HepG2 (cell line): ENCODE results near the gene NPPC. TPM values are rescaled to one million over a fixed set of nuclear protein-coding genes. Genes with fewer than 3 reads are reported as not detected.

Source experiments
- IRF2 ChIP-seq: IDR thresholded peaks from 2 replicates; pipeline ENCODE4 v1.6.1; 2018; ENCODE audit warnings: missing genetic modification reagents, missing compliant biosample characterization
- MEF2D ChIP-seq: sonication (generic); formaldehyde crosslinking; IDR thresholded peaks from 2 replicates; pipeline ENCODE4 v1.5.1; 2020; ENCODE audit warnings: mild to moderate bottlenecking, missing genetic modification reagents
- NFE2 ChIP-seq: sonication (generic); formaldehyde crosslinking; IDR thresholded peaks from 2 replicates; pipeline ENCODE4 v1.4.0; 2020; ENCODE audit warnings: missing genetic modification reagents
- NFE2L2 ChIP-seq: fragments of 150-350 bp; IDR thresholded peaks from 2 replicates; pipeline ENCODE4 v1.6.1; 2014; ENCODE audit warnings: low read length
- TBX3 ChIP-seq: fragments of 450-650 bp; IDR thresholded peaks from 2 replicates; pipeline ENCODE4 v1.6.1; 2017; ENCODE audit warnings: antibody characterized with exemption, mild to moderate bottlenecking, inconsistent platforms, borderline replicate concordance
- U2AF2 ChIP-seq: fragments of 200-400 bp; formaldehyde crosslinking; IDR thresholded peaks from 2 replicates; pipeline ENCODE4 v1.6.1; 2017; ENCODE audit warnings: low read depth, mild to moderate bottlenecking, low read length
- ZNF138 ChIP-seq: sonication (generic); formaldehyde crosslinking; IDR thresholded peaks from 2 replicates; pipeline ENCODE4 v1.5.0; 2020; ENCODE audit warnings: mild to moderate bottlenecking, low read depth, missing genetic modification reagents
- ZNF251 ChIP-seq: sonication (generic); formaldehyde crosslinking; IDR thresholded peaks from 2 replicates; pipeline ENCODE4 v1.9.0; 2021; ENCODE audit warnings: mild to moderate bottlenecking, missing genetic modification reagents
- ZNF296 ChIP-seq: sonication (generic); formaldehyde crosslinking; conservative IDR thresholded peaks from 2 replicates; pipeline ENCODE4 v1.5.0; 2020; ENCODE audit warnings: mild to moderate bottlenecking, missing genetic modification reagents
- ZNF564 ChIP-seq: sonication (generic); formaldehyde crosslinking; IDR thresholded peaks from 2 replicates; pipeline ENCODE4 v1.8.1; 2023; ENCODE audit warnings: mild to moderate bottlenecking, missing genetic modification reagents
- ZNF570 ChIP-seq: sonication (generic); formaldehyde crosslinking; IDR thresholded peaks from 2 replicates; pipeline ENCODE4 v1.4.0; 2020; ENCODE audit warnings: mild to moderate bottlenecking, missing genetic modification reagents, borderline replicate concordance
- ZNF614 ChIP-seq: IDR thresholded peaks from 2 replicates; pipeline ENCODE4 v1.6.1; 2018; ENCODE audit warnings: missing biosample characterization, missing genetic modification reagents, inconsistent platforms, borderline replicate concordance
- ZNF670 ChIP-seq: sonication (generic); formaldehyde crosslinking; IDR thresholded peaks from 2 replicates; pipeline ENCODE4 v1.8.0; 2022; ENCODE audit warnings: mild to moderate bottlenecking, missing genetic modification reagents, borderline replicate concordance
- ZNF672 ChIP-seq: sonication (generic); formaldehyde crosslinking; IDR thresholded peaks from 2 replicates; pipeline ENCODE4 v1.8.1; 2022; ENCODE audit warnings: missing genetic modification reagents
- ZSCAN22 ChIP-seq: sonication (generic); formaldehyde crosslinking; IDR thresholded peaks from 2 replicates; pipeline ENCODE4 v1.4.0; 2020; ENCODE audit warnings: mild to moderate bottlenecking, missing genetic modification reagents
- polyA plus RNA-seq, 8 experiments: library from polyadenylated mRNA; depleted of rRNA in 3 of 8; stranded (reverse) in 7 of 8; unstranded in 1 of 8; fragments of >200 nt; fragmentation: Illumina TruSeq in 4 of 8; extraction: Trizol in 4 of 8; gene quantifications; 2 replicates each; pipeline versions ENCODE4 v1.2.1 to v1.2.3, GENCODE V29; 2011 to 2016; ENCODE audit warnings: low read depth in 4 of 8, missing spikeins in 1 of 8, mixed read lengths in 1 of 8; ENCODE audit not compliant: insufficient read depth in 1 of 8
- total RNA-seq, 5 experiments: library from RNA; depleted of rRNA; stranded (reverse); fragments of >200 nt; fragmentation: Illumina TruSeq; extraction: Trizol; gene quantifications; 2 replicates each; pipeline ENCODE4 v1.2.3, GENCODE V29; 2016; ENCODE audit warnings: low read depth in 1 of 5
- TF ChIP-seq, protein P1 (sequence below): sonication (generic); formaldehyde crosslinking; conservative IDR thresholded peaks from 2 replicates; pipeline ENCODE4 v1.8.0; 2022; ENCODE audit warnings: low read depth, missing genetic modification reagents
- TF ChIP-seq, protein P2 (sequence below): sonication (generic); formaldehyde crosslinking; IDR thresholded peaks from 2 replicates; pipeline ENCODE4 v1.4.0; 2020; ENCODE audit warnings: missing genetic modification reagents
- TF ChIP-seq, protein P3 (sequence below): sonication (generic); formaldehyde crosslinking; IDR thresholded peaks from 2 replicates; pipeline ENCODE4 v1.5.0; 2020; ENCODE audit warnings: mild to moderate bottlenecking, missing genetic modification reagents
- TF ChIP-seq, protein P4 (sequence below): sonication (generic); formaldehyde crosslinking; IDR thresholded peaks from 2 replicates; pipeline ENCODE4 v1.5.0; 2020; ENCODE audit warnings: missing genetic modification reagents, mild to moderate bottlenecking, borderline replicate concordance
- TF ChIP-seq, protein P5 (sequence below): sonication (generic); formaldehyde crosslinking; IDR thresholded peaks from 2 replicates; pipeline ENCODE4 v1.9.0; 2021; ENCODE audit warnings: missing genetic modification reagents, mild to moderate bottlenecking, borderline replicate concordance
- TF ChIP-seq, protein P6 (sequence below): sonication (generic); formaldehyde crosslinking; IDR thresholded peaks from 2 replicates; pipeline ENCODE4 v1.8.0; 2022; ENCODE audit warnings: mild to moderate bottlenecking, missing genetic modification reagents

The NPPC gene
- total and polyA plus RNA-seq, 2 of the 13 experiments (the other 11 are each of a cell fraction or from before 2014, with no cell fraction given) = 0.11 TPM; not detected in 1

DNA sequence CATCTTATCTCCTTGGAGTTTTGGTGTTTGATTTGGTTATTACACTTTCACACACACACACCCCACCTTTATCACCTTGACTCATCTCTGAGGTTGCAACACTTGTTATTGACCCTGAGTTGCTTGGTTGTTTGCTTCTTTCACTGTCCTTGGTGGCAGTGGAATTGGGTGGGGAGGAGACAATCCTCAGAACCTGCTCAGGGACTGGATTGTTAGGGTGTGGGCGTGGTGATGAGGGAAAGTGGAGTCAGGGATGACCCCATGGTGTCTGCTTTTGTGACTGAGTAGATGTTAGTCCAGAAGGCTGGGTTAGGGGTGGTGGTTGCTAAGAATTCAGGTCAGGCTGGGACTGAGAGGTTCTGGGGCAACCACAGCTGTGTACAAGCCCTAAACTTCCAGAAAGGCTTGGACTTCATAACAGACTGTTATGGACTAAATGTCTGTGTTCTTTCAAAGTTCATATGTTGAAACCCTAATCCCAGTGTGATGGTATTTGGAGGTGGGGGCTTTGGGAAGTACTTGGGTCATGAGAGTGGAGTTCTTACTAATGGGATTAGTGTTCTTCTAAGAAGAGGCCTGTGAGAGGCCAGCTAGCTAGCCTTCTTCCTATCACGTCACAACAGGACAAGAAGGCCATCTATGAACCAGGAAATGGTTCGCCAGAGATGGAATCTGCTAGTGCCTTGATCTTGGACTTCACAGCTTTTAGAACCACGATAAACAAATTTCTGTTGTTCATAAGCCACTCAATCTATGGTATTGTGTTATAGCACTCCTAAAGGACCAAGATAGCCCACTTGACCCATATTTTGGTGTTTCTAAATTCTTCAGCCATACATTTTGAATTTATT, 31.9 kb upstream of the NPPC start (continued):
- TF ChIP-seq, protein P1, sequence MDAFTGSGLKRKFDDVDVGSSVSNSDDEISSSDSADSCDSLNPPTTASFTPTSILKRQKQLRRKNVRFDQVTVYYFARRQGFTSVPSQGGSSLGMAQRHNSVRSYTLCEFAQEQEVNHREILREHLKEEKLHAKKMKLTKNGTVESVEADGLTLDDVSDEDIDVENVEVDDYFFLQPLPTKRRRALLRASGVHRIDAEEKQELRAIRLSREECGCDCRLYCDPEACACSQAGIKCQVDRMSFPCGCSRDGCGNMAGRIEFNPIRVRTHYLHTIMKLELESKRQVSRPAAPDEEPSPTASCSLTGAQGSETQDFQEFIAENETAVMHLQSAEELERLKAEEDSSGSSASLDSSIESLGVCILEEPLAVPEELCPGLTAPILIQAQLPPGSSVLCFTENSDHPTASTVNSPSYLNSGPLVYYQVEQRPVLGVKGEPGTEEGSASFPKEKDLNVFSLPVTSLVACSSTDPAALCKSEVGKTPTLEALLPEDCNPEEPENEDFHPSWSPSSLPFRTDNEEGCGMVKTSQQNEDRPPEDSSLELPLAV (CRISPR knock-in tag) = no peak
- no peak for TF ChIP-seq NFE2 (CRISPR knock-in tag)
- TF ChIP-seq, protein P2, sequence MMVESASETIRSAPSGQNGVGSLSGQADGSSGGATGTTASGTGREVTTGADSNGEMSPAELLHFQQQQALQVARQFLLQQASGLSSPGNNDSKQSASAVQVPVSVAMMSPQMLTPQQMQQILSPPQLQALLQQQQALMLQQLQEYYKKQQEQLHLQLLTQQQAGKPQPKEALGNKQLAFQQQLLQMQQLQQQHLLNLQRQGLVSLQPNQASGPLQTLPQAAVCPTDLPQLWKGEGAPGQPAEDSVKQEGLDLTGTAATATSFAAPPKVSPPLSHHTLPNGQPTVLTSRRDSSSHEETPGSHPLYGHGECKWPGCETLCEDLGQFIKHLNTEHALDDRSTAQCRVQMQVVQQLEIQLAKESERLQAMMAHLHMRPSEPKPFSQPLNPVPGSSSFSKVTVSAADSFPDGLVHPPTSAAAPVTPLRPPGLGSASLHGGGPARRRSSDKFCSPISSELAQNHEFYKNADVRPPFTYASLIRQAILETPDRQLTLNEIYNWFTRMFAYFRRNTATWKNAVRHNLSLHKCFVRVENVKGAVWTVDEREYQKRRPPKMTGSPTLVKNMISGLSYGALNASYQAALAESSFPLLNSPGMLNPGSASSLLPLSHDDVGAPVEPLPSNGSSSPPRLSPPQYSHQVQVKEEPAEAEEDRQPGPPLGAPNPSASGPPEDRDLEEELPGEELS (CRISPR knock-in tag) = peak; percentile 73
- TF ChIP-seq MEF2D (CRISPR knock-in tag) = no peak
- no peak for TF ChIP-seq ZNF672
- TF ChIP-seq ZNF564 (CRISPR knock-in tag) = peak; percentile 98
- TF ChIP-seq ZNF614 = no peak
- TF ChIP-seq, protein P3, sequence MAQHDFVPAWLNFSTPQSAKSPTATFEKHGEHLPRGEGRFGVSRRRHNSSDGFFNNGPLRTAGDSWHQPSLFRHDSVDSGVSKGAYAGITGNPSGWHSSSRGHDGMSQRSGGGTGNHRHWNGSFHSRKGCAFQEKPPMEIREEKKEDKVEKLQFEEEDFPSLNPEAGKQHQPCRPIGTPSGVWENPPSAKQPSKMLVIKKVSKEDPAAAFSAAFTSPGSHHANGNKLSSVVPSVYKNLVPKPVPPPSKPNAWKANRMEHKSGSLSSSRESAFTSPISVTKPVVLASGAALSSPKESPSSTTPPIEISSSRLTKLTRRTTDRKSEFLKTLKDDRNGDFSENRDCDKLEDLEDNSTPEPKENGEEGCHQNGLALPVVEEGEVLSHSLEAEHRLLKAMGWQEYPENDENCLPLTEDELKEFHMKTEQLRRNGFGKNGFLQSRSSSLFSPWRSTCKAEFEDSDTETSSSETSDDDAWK (CRISPR knock-in tag) = no peak
- no peak for TF ChIP-seq NFE2L2
- TF ChIP-seq ZNF670 (CRISPR knock-in tag) = peak; percentile 72; the same call in 1 of the 2 replicates
- no peak for TF ChIP-seq U2AF2
- TF ChIP-seq, protein P4, sequence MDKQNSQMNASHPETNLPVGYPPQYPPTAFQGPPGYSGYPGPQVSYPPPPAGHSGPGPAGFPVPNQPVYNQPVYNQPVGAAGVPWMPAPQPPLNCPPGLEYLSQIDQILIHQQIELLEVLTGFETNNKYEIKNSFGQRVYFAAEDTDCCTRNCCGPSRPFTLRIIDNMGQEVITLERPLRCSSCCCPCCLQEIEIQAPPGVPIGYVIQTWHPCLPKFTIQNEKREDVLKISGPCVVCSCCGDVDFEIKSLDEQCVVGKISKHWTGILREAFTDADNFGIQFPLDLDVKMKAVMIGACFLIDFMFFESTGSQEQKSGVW (CRISPR knock-in tag) = no peak
- no peak for TF ChIP-seq ZNF296 (CRISPR knock-in tag)
- TF ChIP-seq, protein P5, sequence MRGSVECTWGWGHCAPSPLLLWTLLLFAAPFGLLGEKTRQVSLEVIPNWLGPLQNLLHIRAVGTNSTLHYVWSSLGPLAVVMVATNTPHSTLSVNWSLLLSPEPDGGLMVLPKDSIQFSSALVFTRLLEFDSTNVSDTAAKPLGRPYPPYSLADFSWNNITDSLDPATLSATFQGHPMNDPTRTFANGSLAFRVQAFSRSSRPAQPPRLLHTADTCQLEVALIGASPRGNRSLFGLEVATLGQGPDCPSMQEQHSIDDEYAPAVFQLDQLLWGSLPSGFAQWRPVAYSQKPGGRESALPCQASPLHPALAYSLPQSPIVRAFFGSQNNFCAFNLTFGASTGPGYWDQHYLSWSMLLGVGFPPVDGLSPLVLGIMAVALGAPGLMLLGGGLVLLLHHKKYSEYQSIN (CRISPR knock-in tag) = no peak
- TF ChIP-seq TBX3 = peak; percentile 58; the same call in 1 of the 2 replicates
- no peak for TF ChIP-seq ZNF138 (CRISPR knock-in tag)
- no peak for TF ChIP-seq ZNF570 (CRISPR knock-in tag)
- no peak for TF ChIP-seq ZSCAN22 (CRISPR knock-in tag)
- peak; percentile 61; the same call in 1 of the 2 replicates for TF ChIP-seq IRF2 (CRISPR knock-in tag)
- no peak for TF ChIP-seq ZNF251 (CRISPR knock-in tag)
- TF ChIP-seq, protein P6, sequence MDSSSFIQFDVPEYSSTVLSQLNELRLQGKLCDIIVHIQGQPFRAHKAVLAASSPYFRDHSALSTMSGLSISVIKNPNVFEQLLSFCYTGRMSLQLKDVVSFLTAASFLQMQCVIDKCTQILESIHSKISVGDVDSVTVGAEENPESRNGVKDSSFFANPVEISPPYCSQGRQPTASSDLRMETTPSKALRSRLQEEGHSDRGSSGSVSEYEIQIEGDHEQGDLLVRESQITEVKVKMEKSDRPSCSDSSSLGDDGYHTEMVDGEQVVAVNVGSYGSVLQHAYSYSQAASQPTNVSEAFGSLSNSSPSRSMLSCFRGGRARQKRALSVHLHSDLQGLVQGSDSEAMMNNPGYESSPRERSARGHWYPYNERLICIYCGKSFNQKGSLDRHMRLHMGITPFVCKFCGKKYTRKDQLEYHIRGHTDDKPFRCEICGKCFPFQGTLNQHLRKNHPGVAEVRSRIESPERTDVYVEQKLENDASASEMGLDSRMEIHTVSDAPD (CRISPR knock-in tag) = no peak
